Endothelial cell of umbilical vein (primary cell): ENCODE data around the gene ARMH4. TPM values are rescaled to one million over a fixed set of nuclear protein-coding genes. Genes with fewer than 3 reads are reported as not detected.

Experiments used
- BruUV-seq: library from RNA; stranded (reverse); fragments of 400-500 nt; replicated peaks from 2 replicates; lab custom pipeline; 2021; lab: Mats Ljungman, UMichigan
- CTCF ChIA-PET: fragments of 300-600, 350-600 bp; sonication (Branson Sonifier 250); formaldehyde crosslinking; loops from one replicate; lab custom pipeline; 2021; ENCODE audit warnings: antibody characterized with exemption, inconsistent platforms; lab: Charles Lee
- POLR2A ChIA-PET: fragments of 300-600, 350-600 bp; sonication (Branson Sonifier 250); formaldehyde crosslinking; loops from one replicate; lab custom pipeline; 2021; ENCODE audit warnings: antibody characterized with exemption, inconsistent platforms; lab: Charles Lee
- DNase-seq: peaks from one replicate; pipeline ENCODE4 v3.0.0-alpha.2; 2011; ENCODE audit warnings: low read depth, low spot score
- FAIRE-seq: peaks from 2 replicates; lab custom pipeline; 2011; peaks lifted over from hg19 to GRCh38; lab: Jason Lieb, UNC
- H2AFZ ChIP-seq: 2 replicates; pipeline ENCODE4 v1.6.0; 2012; ENCODE audit warnings: low read depth, low read length, control low read depth, inconsistent platforms
- H3K27ac ChIP-seq: 2 replicates; pipeline ENCODE4 v1.5.1; 2011; ENCODE audit warnings: low read depth, mild to moderate bottlenecking, control low read depth, low read length, moderate library complexity; ENCODE audit not compliant: insufficient read depth
- H3K27me3 ChIP-seq, 2 experiments: 2 replicates each; pipeline versions ENCODE4 v1.6.0 to v1.6.1; 2011; ENCODE audit warnings: low read length in 2 of 2, mixed read lengths in 1 of 2; ENCODE audit not compliant: control insufficient read depth in 2 of 2, insufficient read depth in 2 of 2
- H3K36me3 ChIP-seq, 2 experiments: 2 replicates in 1 of 2; 3 replicates in 1 of 2; pipeline ENCODE4 v1.5.1; 2011; ENCODE audit warnings: low read length in 2 of 2, mild to moderate bottlenecking in 1 of 2, moderate library complexity in 1 of 2; ENCODE audit not compliant: control insufficient read depth in 2 of 2, insufficient read depth in 2 of 2; ENCODE audit errors: extremely low read depth in 1 of 2
- H3K4me1 ChIP-seq: 3 replicates; pipeline ENCODE4 v1.5.1; 2011; ENCODE audit warnings: mild to moderate bottlenecking, low read length; ENCODE audit not compliant: control insufficient read depth, insufficient read depth; ENCODE audit errors: extremely low read depth
- H3K4me2 ChIP-seq: 2 replicates; pipeline ENCODE4 v1.6.1; 2011; ENCODE audit warnings: low read length, control low read depth, mixed read lengths; ENCODE audit not compliant: insufficient read depth
- H3K4me3 ChIP-seq, 3 experiments: fragments of 200-600 bp in 1 of 3; sonication (generic), shearing (Covaris generic) in 1 of 3; replicated peaks in 1 of 3; 2 replicates each; pipeline ENCODE4 v1.5.1; 2011 to 2016; ENCODE audit warnings: control low read depth in 3 of 3, low read length in 3 of 3, mild to moderate bottlenecking in 2 of 3, inconsistent platforms in 1 of 3, low read depth in 1 of 3, moderate library complexity in 1 of 3; ENCODE audit not compliant: insufficient read depth in 1 of 3
- H3K79me2 ChIP-seq: 2 replicates; pipeline ENCODE4 v1.6.0; 2012; ENCODE audit warnings: low read length, inconsistent platforms; ENCODE audit not compliant: control insufficient read depth, insufficient read depth
- H3K9ac ChIP-seq: replicated peaks from 2 replicates; pipeline ENCODE3; 2011; ENCODE audit warnings: low read length, control low read depth; ENCODE audit not compliant: insufficient read depth; ENCODE audit errors: extremely low read depth
- H3K9me1 ChIP-seq: replicated peaks from 3 replicates; pipeline ENCODE4 v1.6.0; 2011; ENCODE audit warnings: mild to moderate bottlenecking, low read length; ENCODE audit not compliant: control insufficient read depth, insufficient read depth; ENCODE audit errors: extremely low read depth
- H3K9me3 ChIP-seq: replicated peaks from 2 replicates; pipeline ENCODE4 v1.5.1; 2012; ENCODE audit warnings: low read length, inconsistent platforms; ENCODE audit not compliant: control insufficient read depth, insufficient read depth
- H4K20me1 ChIP-seq: replicated peaks from 2 replicates; pipeline ENCODE3; 2011; ENCODE audit warnings: mild to moderate bottlenecking, low read length; ENCODE audit not compliant: control insufficient read depth, insufficient read depth; ENCODE audit errors: extremely low read depth
- EZH2 ChIP-seq: IDR thresholded peaks from 2 replicates; pipeline ENCODE4 v1.6.1; 2012; ENCODE audit warnings: borderline replicate concordance, low read depth, mild to moderate bottlenecking, moderate library complexity, low read length, inconsistent platforms; ENCODE audit not compliant: severe bottlenecking
- FOS ChIP-seq: IDR thresholded peaks from 2 replicates; pipeline ENCODE4 v1.6.1; 2011; ENCODE audit warnings: mild to moderate bottlenecking, low read length, moderate library complexity, borderline replicate concordance; ENCODE audit not compliant: insufficient read depth
- GATA2 ChIP-seq: IDR thresholded peaks from 2 replicates; pipeline ENCODE4 v1.7.0; 2011; ENCODE audit warnings: low read depth, mild to moderate bottlenecking, moderate library complexity, mixed read lengths, low read length; ENCODE audit not compliant: insufficient read length, insufficient read depth
- JUN ChIP-seq: IDR thresholded peaks from 2 replicates; pipeline ENCODE4 v1.6.1; 2011; ENCODE audit warnings: borderline replicate concordance, low read depth; ENCODE audit not compliant: insufficient read length, insufficient read depth
- MYC ChIP-seq: IDR thresholded peaks from one replicate; pipeline ENCODE4 v1.6.1; 2011; ENCODE audit warnings: mild to moderate bottlenecking, low read depth, low read length
- POLR2A ChIP-seq: IDR thresholded peaks from 2 replicates; pipeline ENCODE4 v1.6.1; 2012; ENCODE audit warnings: low read depth, mild to moderate bottlenecking, control low read depth, low read length
- POLR2AphosphoS5 ChIP-seq: IDR thresholded peaks from 2 replicates; pipeline ENCODE4 v1.6.1; 2012; ENCODE audit warnings: low read depth, mild to moderate bottlenecking, control low read depth, low read length, moderate library complexity; ENCODE audit not compliant: insufficient read depth
- dilution Hi-C: fragments of 300-500 bp; cut with MboI; formaldehyde crosslinking; loops from one replicate; pipeline ENCODE4 v1.15.0; 2019; ENCODE audit warnings: low sequenced_read_pairs; ENCODE audit not compliant: extremely low pct_ligation_motif_present
- intact Hi-C: fragments of 100-400 bp; cut with micrococcal nuclease; formaldehyde crosslinking; loops from one replicate; pipeline ENCODE4 v1.10.0; 2022
- polyA plus RNA-seq, 4 experiments: library from polyadenylated mRNA; depleted of rRNA in 3 of 4; stranded (reverse) in 3 of 4; unstranded in 1 of 4; fragments of >200 nt; gene quantifications; 2 replicates each; pipeline versions ENCODE4 v1.2.1 to v1.2.3, GENCODE V29; 2011 to 2012; ENCODE audit warnings: missing spikeins in 1 of 4
- total RNA-seq: library from RNA; stranded (reverse); gene quantifications from 2 replicates; pipeline ENCODE4 v1.2.3, GENCODE V29; 2021
- TF ChIP-seq, protein P1 (sequence below): IDR thresholded peaks from 2 replicates; pipeline ENCODE4 v1.6.1; 2011; ENCODE audit not compliant: insufficient read depth, insufficient read length
- TF ChIP-seq, protein P2 (sequence below), 2 donors: IDR thresholded peaks; 1 replicate in 1 of 2; 2 replicates in 1 of 2; pipeline ENCODE4 v1.5.1; 2011; ENCODE audit warnings: low read length in 2 of 2, mild to moderate bottlenecking in 2 of 2, moderate library complexity in 2 of 2, control low read depth in 1 of 2, inconsistent platforms in 1 of 2, low read depth in 1 of 2; ENCODE audit not compliant: insufficient read depth in 1 of 2; ENCODE audit errors: extremely low read depth in 1 of 2

ARMH4 gene
- total and polyA plus RNA-seq, 2 donors (not counting 3 experiments of a cell fraction or from before 2014, with no cell fraction given), result 1.1 to 3.0 TPM

GRCh38 chr14:58119381-58119780 lies 32.6 kb downstream of the ARMH4 start:
- no peak for DNase-seq
- Histone ChIP-seq H3K4me1 (no peaks in the 10 kb centered on the region), H3K9me1 (no peaks in the 10 kb centered on the region), H3K27ac (no peak overlapping the region), H3K36me3 (no peaks in the 10 kb centered on the region), H3K4me2 (no peak overlapping the region), H2AFZ (no peak overlapping the region), H3K4me3 (no peak overlapping the region), H3K9ac (no peak overlapping the region), H3K9me3 (no peaks in the 10 kb centered on the region), H3K27me3 (no peaks in the 10 kb centered on the region), H3K79me2 (no peaks in the 10 kb centered on the region), H4K20me1 (no peaks in the 10 kb centered on the region)
- ChIA-PET CTCF (interaction anchor here (1.3 kb wide), 1 partner anchor 13 kb away, joined by 3 read pairs; no protein-coding TSS in a partner anchor), POLR2A (no interaction called here)
- TF ChIP-seq FOS (no peak), MYC (no peak), POLR2A (no peak), POLR2AphosphoS5 (no peak), EZH2 (no peak), GATA2 (no peak), JUN (no peak)
- TF ChIP-seq, protein P1, sequence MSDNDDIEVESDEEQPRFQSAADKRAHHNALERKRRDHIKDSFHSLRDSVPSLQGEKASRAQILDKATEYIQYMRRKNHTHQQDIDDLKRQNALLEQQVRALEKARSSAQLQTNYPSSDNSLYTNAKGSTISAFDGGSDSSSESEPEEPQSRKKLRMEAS, result no peak
- TF ChIP-seq, protein P2, sequence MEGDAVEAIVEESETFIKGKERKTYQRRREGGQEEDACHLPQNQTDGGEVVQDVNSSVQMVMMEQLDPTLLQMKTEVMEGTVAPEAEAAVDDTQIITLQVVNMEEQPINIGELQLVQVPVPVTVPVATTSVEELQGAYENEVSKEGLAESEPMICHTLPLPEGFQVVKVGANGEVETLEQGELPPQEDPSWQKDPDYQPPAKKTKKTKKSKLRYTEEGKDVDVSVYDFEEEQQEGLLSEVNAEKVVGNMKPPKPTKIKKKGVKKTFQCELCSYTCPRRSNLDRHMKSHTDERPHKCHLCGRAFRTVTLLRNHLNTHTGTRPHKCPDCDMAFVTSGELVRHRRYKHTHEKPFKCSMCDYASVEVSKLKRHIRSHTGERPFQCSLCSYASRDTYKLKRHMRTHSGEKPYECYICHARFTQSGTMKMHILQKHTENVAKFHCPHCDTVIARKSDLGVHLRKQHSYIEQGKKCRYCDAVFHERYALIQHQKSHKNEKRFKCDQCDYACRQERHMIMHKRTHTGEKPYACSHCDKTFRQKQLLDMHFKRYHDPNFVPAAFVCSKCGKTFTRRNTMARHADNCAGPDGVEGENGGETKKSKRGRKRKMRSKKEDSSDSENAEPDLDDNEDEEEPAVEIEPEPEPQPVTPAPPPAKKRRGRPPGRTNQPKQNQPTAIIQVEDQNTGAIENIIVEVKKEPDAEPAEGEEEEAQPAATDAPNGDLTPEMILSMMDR (IDR thresholded peaks at IDR 0.05; ENCODE audit: extremely low read depth in 1 of 2, insufficient read depth in 1 of 2, low read depth in 1 of 2, low read length in 2 of 2), result no peak
- no TSS peak for BruUV-seq
- intact Hi-C loops (no loop called here), dilution Hi-C loops (no loop called here)
- no peak for FAIRE-seq
